GM18909 (cell line): ENCODE results near the gene FLOT1.
"Not testable (repeated sequence)": the region's sequence is repeated elsewhere in the genome, so short reads cannot be mapped to it uniquely, and the experiment has no call there.

ENCODE experiments used
- ATAC-seq: cut with Tn5 transposase; IDR thresholded peaks from one replicate; pipeline ENCODE4 v1.9.1; 2021; ENCODE audit warnings: mild to moderate bottlenecking; ENCODE audit not compliant: unreplicated experiment, poor library complexity

Gene FLOT1

GRCh38 chr6:30767944-30768301 is 25.4 kb upstream of the FLOT1 start:
- ATAC-seq, result no peak

GRCh38 chr6:30767158-30767943 is 24.9 kb upstream of the FLOT1 start:
- ATAC-seq, result peak; percentile 66

DNA sequence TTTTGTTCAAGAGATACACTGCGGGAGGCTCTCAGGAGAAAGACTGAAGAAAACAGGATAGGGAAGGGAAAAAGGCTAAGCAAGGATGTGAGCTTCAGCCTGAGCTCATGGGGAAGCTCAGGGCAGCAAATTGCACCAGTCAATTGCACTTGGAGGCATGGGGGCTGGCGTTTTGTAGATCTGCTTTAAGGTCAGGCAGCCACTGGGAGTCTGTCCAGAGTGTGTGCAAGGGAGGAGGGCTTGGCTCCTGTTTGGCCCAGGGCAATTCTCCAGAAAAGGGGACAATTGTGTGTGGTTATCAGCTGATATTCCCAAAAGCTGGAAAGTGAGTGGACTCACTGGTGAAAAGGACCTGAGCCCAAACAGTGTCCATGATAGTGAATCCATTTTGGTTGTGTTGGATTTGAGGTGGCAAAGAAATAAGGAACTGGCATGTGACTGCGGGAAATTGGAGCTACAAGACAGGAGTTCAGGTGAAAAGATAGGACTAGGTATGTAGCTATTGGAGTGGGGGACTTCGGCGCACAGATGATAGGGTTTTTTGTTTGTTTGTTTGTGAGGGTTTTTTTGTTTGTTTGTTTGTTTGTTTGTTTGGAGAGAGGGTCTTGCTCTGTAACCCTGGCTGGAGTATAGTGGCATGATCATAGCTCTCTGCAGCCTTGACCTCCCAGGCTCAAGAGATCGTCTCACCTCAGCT is 24.1 kb upstream of the FLOT1 start:
- ATAC-seq, result no peak

DNA sequence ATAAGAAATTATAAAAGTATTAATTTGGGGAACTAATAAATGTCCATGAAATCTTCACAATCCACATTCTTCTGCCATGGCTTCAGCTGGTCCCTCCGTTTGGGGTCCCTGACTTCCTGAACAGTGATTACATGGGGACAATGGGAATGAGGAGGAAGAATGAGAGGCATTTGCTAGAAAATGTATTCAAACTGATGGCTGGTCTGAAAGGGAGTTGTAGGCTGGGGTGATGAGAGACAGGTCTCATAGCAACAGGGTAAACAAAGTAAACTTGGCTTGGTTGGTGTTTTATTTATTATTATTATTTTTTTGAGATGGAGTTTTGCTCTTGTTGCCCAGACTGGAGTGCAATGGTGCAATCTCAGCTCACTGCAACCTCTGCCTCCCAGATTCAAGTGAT is 23.0 kb upstream of the FLOT1 start:
- ATAC-seq, result not testable (repeated sequence)

GRCh38 chr6:30764490-30765043 is 22.1 kb upstream of the FLOT1 start:
- ATAC-seq, result not testable (repeated sequence)

- no peak for ATAC-seq
Observed at GRCh38 chr6:30763618-30764489, 21.4 kb upstream of the FLOT1 start.

- ATAC-seq, result no peak
Observed at GRCh38 chr6:30763155-30763617, 20.7 kb upstream of the FLOT1 start.

GRCh38 chr6:30761791-30762429 is 19.4 kb upstream of the FLOT1 start:
- no peak for ATAC-seq

GRCh38 chr6:30760549-30760948 is 18.1 kb upstream of the FLOT1 start:
- ATAC-seq, result no peak

GRCh38 chr6:30759575-30760239 is 17.2 kb upstream of the FLOT1 start:
- no peak for ATAC-seq

DNA sequence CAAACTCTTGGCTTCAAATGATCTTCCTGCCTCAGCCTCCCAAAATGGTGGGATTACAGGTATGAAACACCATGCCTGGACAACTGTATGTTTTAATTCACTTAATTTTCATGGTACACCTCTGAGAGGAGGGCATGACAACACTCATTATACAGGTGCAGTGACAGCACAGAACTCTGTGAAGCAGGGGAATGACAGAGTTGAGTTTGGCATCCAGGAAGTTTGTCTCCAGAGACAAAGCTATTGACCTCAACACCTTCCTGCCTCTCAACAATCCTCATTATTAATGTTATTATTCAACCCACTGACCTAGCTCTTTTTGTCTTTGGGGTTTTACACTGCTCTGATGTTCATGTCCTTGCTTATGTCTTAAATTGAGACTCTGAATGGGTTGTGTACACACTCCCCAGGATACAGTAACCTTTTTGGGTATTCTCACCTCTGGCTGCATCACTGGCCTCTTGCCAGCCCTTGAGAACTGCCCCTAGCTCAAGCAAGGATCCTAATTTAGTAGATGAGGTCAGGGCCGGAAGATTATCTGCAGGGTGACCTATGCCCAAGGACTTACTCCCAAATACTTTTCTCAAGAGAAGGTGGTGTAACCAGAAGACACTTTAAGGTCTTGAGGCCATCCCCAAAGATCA is 14.9 kb upstream of the FLOT1 start:
- ATAC-seq, result no peak

DNA sequence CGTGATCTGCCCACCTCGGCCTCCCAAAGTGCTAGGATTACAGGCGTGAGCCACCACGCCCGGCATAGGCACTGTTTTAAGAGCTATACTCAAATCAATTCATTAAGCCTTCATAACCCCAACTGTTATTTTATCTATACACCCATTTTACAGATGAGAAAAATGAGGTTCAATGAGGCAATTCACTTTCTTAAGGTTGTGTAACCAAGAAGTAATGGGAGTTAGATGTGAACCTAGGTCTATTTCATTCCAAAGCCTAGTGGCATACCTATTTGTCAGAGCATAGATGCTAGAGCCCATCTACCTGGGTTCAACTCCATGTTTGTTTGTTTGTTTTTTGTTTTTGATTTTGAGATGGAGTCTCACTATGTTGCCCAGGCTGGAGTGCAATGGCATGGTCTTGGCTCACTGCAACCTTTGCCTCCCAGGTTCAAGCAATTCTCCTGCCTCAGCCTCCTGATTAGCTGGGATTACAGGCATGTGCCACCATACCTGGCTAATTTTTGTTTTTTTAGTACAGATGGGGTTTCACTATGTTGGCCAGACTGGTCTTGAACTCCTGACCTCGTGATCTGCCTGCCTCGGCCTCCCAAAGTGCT is 14.0 kb upstream of the FLOT1 start:
- ATAC-seq, result not testable (repeated sequence)

DNA sequence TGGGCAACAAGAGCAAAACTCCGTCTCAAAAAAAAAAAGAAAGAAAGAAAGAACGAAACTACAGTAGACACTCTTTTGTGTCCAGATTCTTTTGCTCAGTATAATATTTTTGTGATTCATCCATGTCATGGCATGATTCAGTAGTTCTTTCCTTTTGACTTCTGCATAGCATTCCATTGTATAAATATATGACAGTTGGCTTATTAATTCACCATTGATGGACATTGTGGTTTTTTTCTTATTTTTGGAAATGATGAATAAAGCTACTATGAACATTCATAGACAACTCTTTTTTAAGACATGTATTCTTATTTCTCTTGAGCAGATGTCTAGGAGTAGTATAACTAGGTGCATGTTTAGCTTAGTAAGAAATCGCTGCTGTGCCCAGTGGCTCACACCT is 12.1 kb upstream of the FLOT1 start:
- ATAC-seq, result no peak

DNA sequence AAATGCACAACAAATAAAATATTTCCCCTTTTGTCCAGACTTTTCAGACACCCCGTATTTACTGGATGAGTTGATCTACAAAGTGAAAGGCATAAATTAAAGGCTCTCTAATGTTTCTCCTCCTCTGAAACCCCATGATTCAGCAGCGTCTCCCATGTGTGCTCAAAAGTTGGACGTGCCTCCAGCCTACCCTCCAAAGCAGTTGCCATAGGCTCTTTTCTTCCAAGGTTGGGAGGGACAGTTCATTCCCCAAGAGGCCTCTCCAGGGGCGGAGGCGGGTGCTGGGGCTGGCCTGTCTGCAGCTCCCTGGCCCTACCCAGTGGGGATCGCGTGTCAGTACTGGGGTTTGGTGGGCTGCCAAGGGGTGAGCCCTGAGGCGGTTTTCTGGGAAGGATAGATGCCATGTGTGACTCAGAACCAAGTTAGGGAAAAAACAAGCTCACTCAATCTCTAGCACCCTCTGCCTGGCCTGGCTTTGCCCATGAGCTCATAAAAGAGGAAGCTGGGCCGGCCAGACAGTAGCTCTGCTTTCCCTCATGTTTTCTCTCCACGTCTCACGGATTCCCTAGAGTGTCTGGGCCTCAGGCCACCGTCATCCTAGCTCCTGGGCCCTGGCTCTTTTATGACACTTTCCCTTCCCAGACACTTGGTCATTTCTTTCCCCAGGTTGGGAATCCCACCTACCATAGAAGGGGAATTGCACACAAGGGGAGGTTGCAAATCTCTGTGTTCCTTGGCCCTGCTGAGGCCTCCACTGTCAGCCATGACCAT is 9.9 kb upstream of the FLOT1 start:
- no peak for ATAC-seq

- ATAC-seq, result no peak
Observed at GRCh38 chr6:30750379-30750668, 7.8 kb upstream of the FLOT1 start.

- ATAC-seq, result no peak
Observed at GRCh38 chr6:30749554-30750378, 7.3 kb upstream of the FLOT1 start.

DNA sequence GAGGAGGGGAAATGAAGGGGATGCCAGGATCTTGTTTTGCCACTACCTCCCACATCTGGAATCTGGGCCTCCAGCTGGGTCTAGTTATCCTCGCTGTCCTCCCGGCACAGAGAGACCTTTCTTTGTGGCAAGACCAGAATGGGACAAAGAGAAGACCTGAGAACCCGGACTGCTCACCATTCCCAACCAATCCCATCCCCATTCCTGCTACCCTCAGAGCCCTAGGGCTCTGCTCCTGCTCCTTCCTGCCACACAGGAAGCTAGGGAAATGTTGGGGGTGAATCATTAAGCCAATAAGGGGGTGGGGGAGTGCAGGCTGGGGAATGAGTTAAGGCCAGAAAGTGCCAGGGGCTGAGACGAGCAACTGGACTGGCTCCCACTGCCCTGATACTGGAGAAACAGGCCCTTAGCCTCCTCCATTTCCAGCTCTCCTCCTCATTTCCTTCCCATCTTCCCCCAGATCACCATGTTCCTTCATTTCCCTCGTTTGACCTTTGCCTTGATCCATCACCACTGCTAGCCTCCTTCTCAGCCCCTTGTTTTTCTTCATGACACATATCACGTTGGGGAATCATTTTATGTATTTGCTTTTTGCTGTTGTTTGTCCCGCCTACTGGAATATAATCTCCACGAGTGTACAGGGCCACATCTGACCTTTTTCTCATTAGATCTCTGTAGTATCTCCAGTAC is 6.5 kb upstream of the FLOT1 start:
- ATAC-seq, result no peak
